HAP-1 (cell line): Measurements from ENCODE around the gene SP8.

Experiments used
- DNase-seq, 2 experiments: peaks; one replicate each; pipeline ENCODE4 v3.0.0-alpha.2; 2016 to 2020; ENCODE audit warnings: low spot score in 2 of 2
- H3K27me3 ChIP-seq: fragments of 250-450 bp; sonication (Bioruptor Pico); 2 replicates; pipeline ENCODE4 v1.5.1; 2020; ENCODE audit warnings: low read depth, mild to moderate bottlenecking, moderate library complexity
- H3K36me3 ChIP-seq: fragments of 250-450 bp; sonication (Bioruptor Pico); replicated peaks from 2 replicates; pipeline ENCODE4 v1.5.1; 2020; ENCODE audit warnings: mild to moderate bottlenecking
- H3K4me1 ChIP-seq: fragments of 250-450 bp; sonication (Bioruptor Pico); 2 replicates; pipeline ENCODE4 v1.5.1; 2020; ENCODE audit warnings: mild to moderate bottlenecking
- H3K4me3 ChIP-seq: fragments of 250-450 bp; sonication (Bioruptor Pico); 2 replicates; pipeline ENCODE4 v1.5.1; 2020; ENCODE audit warnings: mild to moderate bottlenecking, moderate library complexity
- H3K9me3 ChIP-seq: fragments of 250-450 bp; sonication (Bioruptor Pico); 2 replicates; pipeline ENCODE4 v1.5.1; 2020; ENCODE audit warnings: mild to moderate bottlenecking, moderate library complexity
- in situ Hi-C: fragments of 300-500 bp; cut with MboI; formaldehyde crosslinking; loops from 3 replicates; pipeline ENCODE4 v1.14.3; 2020; ENCODE audit warnings: low sequenced_read_pairs, inconsistent platforms, mixed read lengths

The SP8 gene

DNA sequence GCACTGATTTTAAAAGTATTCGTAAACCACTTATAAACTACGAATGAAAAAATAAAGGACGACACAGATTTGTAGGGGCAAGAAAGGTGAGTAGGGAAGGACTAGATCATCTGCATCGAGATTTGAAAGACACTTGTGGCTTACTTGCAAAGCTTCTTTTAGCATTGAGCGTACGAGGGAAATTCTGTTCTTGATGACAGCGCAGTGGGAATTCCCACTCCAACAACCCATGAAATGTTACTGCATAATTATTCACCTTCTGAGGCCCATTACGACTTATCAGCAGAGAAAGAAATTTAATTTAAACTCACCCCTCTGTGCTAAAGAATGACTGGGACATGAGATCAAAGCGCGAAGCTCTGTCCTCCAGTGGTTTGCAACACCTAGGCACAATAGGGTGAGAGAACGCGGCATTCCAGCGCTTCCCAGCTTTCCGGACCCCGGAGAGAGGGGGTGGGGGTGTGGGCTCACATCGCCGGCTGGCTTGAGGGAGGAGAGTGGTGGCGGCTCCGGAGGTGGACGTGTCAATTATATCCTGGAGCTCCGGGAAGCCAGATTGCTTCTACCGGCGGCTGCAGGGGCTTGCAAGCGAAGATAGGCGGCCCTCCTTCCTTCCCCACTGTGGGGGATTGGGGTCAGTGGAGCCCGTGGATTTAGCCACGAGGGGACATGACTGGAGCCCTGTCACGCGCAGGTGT lies 10.3 kb downstream of the SP8 start:
- Histone ChIP-seq H3K9me3 (no peaks in the 10 kb centered on the region), H3K4me3 (no peak overlapping the region), H3K4me1 (peaks cover 9% of the 10 kb centered on the region), H3K27me3 (peaks cover 43% of the 10 kb centered on the region), H3K36me3 (no peaks in the 10 kb centered on the region)
- in situ Hi-C loops: loop anchor here (5.0 to 10.0 kb wide), 2 partner anchors 471 to 988 kb away; no protein-coding TSS in a partner anchor
- DNase-seq: no peak

DNA sequence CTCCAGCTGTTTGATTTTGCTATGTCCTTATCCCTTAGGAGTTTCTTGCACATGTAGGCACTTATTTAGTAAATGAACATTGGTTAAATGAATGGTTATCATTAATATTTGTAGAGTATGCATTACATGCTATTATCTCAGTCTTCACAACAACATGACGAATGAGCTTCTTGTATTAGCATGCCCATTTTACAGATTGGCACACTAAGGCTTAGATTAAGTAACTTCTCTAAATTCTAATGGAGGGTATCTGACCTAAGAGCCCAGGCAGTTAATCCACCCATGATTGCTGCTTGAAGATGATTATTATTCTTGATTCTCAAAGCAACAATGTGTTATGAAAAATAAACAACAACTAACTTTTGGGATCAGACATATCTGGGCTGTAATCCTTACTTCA lies 32.7 kb downstream of the SP8 start:
- no peaks in the 10 kb centered on the region for H3K36me3 ChIP-seq
- H3K9me3 ChIP-seq: no peaks in the 10 kb centered on the region
- no peak overlapping the region for H3K4me3 ChIP-seq
- in situ Hi-C loops: no loop called here
- no peaks in the 10 kb centered on the region for H3K4me1 ChIP-seq
- H3K27me3 ChIP-seq: no peaks in the 10 kb centered on the region
- no peak for DNase-seq

DNA sequence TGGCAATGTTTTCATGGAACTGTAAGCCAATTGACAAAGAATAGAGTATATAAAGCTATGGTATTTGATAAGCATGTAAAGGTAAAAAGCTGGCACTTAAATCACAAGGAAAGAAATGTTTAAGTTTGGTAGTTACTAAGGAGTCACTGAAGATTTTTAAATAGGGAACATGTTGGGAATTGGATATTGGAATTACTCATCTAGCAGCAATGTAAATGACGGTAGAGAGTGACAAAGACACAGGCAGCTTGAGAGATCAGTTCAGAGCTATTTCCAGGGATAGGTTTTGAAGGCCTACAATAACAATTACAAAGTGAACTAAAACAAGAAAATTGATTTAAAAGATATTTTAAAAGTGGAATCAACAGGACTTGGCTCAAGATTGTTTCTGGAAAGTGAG lies 36.8 kb downstream of the SP8 start:
- Histone ChIP-seq H3K27me3 (no peaks in the 10 kb centered on the region), H3K36me3 (no peaks in the 10 kb centered on the region), H3K9me3 (no peaks in the 10 kb centered on the region), H3K4me1 (peaks cover 5% of the 10 kb centered on the region; the same call in 1 of the 2 replicates), H3K4me3 (no peak overlapping the region)
- DNase-seq: no peak
- in situ Hi-C loops: no loop called here

DNA sequence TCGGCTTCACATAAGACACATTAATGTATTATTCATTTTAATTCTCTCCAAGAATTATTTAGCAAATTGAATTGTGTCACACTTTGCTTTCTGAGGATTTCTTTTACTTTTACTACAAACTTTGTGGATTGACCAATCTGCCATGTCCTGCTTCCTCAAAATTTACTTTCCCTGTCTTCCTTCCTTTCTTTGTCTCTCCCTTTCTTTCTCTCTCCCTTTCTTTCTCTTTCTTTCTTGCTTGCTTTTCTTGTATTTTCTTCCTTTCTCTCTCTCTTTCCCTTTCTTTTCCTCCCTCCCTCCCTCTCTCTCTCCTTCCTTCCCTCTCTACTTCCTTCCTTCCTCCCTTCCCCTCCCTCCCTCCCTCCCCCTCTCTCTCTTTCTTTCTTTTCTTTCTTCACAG lies 37.8 kb downstream of the SP8 start:
- Histone ChIP-seq H3K27me3 (no peaks in the 10 kb centered on the region), H3K9me3 (no peaks in the 10 kb centered on the region), H3K4me1 (peaks cover 5% of the 10 kb centered on the region; the same call in 1 of the 2 replicates), H3K36me3 (no peaks in the 10 kb centered on the region), H3K4me3 (no peak overlapping the region)
- in situ Hi-C loops: no loop called here
- no peak for DNase-seq

DNA sequence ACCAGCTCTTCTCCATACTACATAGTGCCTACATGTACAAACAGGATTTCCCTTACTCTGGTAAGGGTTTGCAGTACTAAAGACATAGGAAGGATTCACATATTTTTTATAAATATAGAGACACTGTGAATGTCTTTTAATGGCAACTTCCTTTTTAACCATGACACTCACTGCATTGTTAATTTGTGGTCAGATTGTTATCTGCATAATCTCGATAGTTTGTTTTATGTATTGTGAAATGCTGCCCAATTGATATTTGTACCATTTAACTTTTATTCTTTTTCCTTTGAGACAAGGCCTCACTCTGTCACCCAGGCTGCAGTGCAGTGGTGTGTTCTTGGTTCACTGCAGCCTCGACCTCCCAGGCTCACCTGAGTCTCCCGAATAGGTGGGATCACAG lies 39.7 kb downstream of the SP8 start:
- Histone ChIP-seq H3K9me3 (no peaks in the 10 kb centered on the region), H3K27me3 (no peaks in the 10 kb centered on the region), H3K36me3 (no peaks in the 10 kb centered on the region), H3K4me3 (no peak overlapping the region), H3K4me1 (peaks cover 5% of the 10 kb centered on the region; the same call in 1 of the 2 replicates)
- in situ Hi-C loops: no loop called here
- no peak for DNase-seq

DNA sequence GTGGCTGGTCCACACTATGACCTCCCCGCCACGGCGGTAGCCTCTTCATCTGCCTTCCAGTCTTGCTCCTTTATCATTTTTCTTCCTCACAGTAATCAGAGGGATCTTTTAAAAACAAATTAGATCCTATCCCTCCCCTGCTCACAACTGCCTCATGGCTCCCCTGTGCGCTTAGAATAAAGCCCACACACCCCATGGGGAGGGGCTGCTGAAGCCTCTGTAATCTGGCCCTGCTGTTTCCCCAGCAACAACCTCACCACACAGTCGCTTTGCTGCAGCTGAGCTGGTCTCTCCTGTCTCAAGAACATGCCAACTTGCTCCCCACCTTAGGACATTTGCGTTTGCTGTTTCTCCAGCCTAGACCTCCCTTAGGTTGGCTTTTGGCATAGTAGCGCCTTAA lies 41.0 kb downstream of the SP8 start:
- Histone ChIP-seq H3K36me3 (no peaks in the 10 kb centered on the region), H3K9me3 (no peaks in the 10 kb centered on the region), H3K4me3 (no peak overlapping the region), H3K4me1 (peaks cover 5% of the 10 kb centered on the region; the same call in 1 of the 2 replicates), H3K27me3 (no peaks in the 10 kb centered on the region)
- DNase-seq: peak in 1 of 2 experiments; percentile 12
- in situ Hi-C loops: no loop called here

DNA sequence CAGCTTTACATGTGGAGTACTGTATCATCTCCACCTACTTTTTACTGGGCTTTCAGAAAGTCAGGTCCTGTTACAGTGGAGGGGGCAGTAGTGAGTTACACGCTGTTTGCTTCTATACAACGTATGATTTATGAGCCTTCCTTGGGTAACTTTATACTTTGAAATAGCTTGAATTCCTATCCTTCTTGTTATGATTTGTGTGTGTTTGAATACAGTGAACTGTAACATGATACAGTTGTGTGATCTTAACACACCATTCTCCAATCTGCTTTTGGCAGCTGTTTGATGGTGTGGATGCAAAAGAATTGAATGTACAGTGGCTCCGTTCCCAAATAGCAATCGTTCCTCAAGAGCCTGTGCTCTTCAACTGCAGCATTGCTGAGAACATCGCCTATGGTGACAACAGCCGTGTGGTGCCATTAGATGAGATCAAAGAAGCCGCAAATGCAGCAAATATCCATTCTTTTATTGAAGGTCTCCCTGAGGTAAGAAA lies 41.7 kb downstream of the SP8 start:
- Histone ChIP-seq H3K9me3 (no peaks in the 10 kb centered on the region), H3K36me3 (no peaks in the 10 kb centered on the region), H3K27me3 (no peaks in the 10 kb centered on the region), H3K4me3 (no peak overlapping the region), H3K4me1 (peaks cover 5% of the 10 kb centered on the region; the same call in 1 of the 2 replicates)
- in situ Hi-C loops: no loop called here
- DNase-seq: peak; percentile 40 to 67

DNA sequence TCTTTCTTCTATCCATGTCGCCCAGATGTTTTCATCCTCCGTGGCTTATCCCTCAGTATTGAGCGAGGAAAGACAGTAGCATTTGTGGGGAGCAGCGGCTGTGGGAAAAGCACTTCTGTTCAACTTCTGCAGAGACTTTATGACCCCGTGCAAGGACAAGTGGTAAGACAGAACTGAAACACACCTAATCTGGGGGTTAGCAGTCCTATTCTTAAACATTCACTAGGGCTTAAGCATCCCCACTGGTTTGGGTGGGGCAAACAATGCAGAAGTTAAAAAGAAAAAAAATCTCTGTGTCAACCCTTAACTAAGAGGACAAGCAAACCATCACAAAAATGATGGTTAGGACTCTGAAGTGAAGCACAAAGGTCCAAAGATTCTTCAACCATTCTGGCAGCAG lies 43.8 kb downstream of the SP8 start:
- Histone ChIP-seq H3K4me1 (peaks cover 5% of the 10 kb centered on the region; the same call in 1 of the 2 replicates), H3K9me3 (no peaks in the 10 kb centered on the region), H3K27me3 (no peaks in the 10 kb centered on the region), H3K4me3 (no peak overlapping the region), H3K36me3 (no peaks in the 10 kb centered on the region)
- DNase-seq: no peak
- in situ Hi-C loops: no loop called here

DNA sequence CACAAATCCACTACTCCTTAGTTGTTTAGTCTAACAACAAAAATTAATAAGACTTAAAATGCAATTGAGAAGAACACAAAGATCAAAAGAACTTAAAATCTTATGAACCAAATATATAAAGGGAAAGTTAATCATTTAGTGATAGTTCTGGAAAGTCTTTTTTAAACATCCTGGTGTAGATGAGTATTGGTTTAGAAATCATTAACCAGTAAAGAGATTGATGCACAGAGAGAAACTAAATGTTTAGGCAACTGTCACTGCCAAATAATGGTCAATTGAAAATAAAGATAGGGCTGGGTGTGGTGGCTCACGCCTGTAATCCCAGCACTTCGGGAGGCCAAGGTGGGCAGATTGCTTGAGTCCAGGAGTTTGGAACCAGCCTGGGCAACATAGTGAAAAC lies 44.9 kb downstream of the SP8 start:
- no peaks in the 10 kb centered on the region for H3K9me3 ChIP-seq
- no peak overlapping the region for H3K4me3 ChIP-seq
- no peaks in the 10 kb centered on the region for H3K36me3 ChIP-seq
- peaks cover 3% of the 10 kb centered on the region; the same call in 1 of the 2 replicates for H3K4me1 ChIP-seq
- no peak for DNase-seq
- in situ Hi-C loops: no loop called here
- H3K27me3 ChIP-seq: no peaks in the 10 kb centered on the region

DNA sequence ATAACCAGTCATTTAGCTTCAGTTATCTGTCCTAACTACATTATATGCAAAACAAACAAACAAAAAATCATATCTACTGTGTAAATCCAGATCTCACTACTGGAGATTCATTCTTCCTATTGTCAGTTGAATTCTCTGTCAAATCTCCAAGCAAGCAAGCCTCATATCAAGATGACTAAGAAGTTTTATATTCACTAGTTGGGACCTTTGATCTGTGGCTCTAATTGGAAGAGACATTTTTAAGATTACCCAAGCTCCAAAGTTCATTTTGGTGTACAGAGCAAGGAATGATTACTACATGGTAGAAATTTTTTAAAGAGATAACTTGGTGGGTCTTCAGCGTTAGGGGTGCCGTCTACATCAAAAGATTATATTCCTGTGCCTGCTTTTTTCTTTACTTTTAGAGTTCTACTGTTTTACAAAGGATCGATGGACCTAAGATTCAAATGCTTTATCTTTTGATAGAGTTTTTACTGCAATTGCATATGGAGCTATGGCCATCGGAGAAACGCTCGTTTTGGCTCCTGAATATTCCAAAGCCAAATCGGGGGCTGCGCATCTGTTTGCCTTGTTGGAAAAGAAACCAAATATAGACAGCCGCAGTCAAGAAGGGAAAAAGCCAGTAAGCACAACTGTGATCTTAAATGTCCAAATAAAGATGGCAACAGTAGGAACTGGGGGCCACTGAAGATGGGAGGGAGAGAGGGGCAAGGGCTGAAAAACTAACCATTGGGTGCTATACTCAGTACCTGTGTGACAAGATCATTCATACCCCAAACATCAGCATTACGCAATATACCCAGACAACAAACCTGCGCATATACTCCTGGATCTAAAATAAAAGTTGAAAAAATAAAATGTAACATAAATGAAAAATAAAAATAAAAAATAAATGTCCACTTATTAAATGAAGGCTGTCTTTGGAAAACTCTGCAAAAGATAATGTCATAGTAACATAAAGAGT lies 47.9 kb downstream of the SP8 start:
- no peak overlapping the region for H3K4me3 ChIP-seq
- H3K9me3 ChIP-seq: no peaks in the 10 kb centered on the region
- no peaks in the 10 kb centered on the region for H3K36me3 ChIP-seq
- no peaks in the 10 kb centered on the region for H3K27me3 ChIP-seq
- DNase-seq: no peak
- no peaks in the 10 kb centered on the region for H3K4me1 ChIP-seq
- in situ Hi-C loops: no loop called here

DNA sequence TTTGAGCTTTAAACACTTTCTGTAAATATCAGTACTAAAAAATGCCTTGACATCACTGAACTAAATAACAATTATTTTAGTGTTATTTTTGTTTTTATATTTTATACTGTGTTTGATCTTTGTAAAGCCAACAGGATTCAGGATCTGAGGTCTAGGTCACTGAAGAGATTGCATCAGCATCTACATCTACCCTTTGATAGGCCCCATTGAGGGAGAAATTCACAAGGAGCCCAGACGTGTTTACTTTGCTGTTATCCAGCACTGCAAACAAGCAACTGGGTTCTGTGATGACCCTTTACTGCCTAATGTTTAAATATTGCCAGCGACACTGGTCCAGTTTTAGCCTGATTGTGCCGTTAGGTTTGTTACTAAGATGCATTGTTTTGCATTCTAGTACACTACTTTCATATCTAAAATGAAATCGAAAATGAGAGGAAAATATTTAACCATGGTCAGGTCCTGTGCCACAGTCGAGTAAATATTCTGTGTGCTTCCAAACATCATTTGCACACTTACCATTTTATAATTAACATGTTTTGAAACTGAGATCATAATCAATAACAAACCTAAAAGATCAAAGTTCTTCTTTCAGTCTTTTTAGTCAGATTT lies 48.7 kb downstream of the SP8 start:
- Histone ChIP-seq H3K4me3 (no peak overlapping the region), H3K36me3 (no peaks in the 10 kb centered on the region), H3K27me3 (no peaks in the 10 kb centered on the region), H3K9me3 (no peaks in the 10 kb centered on the region), H3K4me1 (no peaks in the 10 kb centered on the region)
- in situ Hi-C loops: no loop called here
- DNase-seq: no peak

DNA sequence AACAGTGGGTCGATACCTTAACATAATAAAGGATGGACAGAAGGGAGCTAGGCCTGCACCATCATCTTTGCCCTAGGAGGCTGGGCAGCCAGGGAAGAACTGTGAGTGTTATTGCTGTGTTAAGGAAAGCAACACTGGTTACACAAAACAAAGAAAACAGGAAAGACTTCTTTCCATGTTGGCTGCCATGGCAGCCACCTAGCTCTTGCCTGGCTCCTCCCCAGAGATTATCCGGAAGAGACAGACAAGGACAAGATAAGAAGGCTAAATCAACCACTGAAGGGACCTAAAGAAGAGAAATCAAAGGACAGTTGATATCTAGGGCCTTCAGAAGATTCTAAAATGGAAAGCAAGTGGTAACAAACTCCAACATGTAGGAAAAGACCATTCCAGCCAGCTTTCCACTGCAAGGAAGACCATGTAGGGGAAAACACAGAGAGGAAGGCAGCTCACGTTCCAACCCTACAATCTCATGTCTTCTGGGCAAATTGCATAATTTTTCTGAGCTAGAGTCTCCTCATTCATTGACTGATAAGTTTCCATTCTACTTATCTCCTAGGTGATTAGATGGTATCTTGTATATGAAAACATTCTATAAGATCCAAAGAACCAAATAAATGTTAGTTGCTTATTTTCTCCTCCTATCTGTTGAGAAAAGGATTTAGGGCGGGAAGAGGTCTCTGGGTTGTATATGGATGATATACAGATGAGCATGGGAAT lies 51.2 kb downstream of the SP8 start:
- DNase-seq: no peak
- Histone ChIP-seq H3K36me3 (no peaks in the 10 kb centered on the region), H3K27me3 (no peaks in the 10 kb centered on the region), H3K9me3 (no peaks in the 10 kb centered on the region), H3K4me1 (peaks cover 4% of the 10 kb centered on the region; the same call in 1 of the 2 replicates), H3K4me3 (no peak overlapping the region)
- in situ Hi-C loops: no loop called here
